Neural cell (in vitro differentiated cells): Measurements from ENCODE around the gene SDK1.

Experiments
- EP300 ChIP-seq: fragments of 450-650 bp; conservative IDR thresholded peaks from 2 replicates; pipeline ENCODE4 v1.6.1; 2014; ENCODE audit warnings: antibody characterized with exemption, mild to moderate bottlenecking, moderate library complexity; ENCODE audit not compliant: poor library complexity, severe bottlenecking
- TAF1 ChIP-seq: IDR thresholded peaks from 2 replicates; pipeline ENCODE4 v1.6.1; 2012; ENCODE audit warnings: low read depth
- TF ChIP-seq, protein P1 (sequence below): fragments of 450-650 bp; IDR thresholded peaks from 2 replicates; pipeline ENCODE4 v1.5.1; 2014; ENCODE audit warnings: antibody characterized with exemption, mild to moderate bottlenecking, moderate library complexity; ENCODE audit not compliant: poor library complexity, severe bottlenecking

DNA sequence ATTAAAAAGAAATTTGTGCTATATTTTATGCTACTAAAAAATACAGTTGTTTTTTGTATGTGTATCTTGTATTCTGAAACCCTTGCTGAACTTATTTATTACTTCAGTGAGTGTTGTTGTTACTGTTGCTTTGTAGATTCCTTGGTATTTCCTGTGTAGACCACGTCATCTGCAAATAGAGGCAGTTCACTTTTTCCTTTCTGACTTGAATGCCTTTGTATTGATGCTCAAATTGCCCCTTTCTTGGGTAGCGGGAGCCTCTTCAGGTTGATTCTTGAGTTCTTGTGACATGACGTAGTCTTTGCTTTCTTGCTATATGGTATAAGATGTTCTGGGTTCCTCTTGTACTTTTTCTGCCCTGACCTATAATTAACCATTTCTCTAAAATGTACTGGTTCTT is 504.1 kb downstream of the SDK1 start:
- TF ChIP-seq, protein P1, sequence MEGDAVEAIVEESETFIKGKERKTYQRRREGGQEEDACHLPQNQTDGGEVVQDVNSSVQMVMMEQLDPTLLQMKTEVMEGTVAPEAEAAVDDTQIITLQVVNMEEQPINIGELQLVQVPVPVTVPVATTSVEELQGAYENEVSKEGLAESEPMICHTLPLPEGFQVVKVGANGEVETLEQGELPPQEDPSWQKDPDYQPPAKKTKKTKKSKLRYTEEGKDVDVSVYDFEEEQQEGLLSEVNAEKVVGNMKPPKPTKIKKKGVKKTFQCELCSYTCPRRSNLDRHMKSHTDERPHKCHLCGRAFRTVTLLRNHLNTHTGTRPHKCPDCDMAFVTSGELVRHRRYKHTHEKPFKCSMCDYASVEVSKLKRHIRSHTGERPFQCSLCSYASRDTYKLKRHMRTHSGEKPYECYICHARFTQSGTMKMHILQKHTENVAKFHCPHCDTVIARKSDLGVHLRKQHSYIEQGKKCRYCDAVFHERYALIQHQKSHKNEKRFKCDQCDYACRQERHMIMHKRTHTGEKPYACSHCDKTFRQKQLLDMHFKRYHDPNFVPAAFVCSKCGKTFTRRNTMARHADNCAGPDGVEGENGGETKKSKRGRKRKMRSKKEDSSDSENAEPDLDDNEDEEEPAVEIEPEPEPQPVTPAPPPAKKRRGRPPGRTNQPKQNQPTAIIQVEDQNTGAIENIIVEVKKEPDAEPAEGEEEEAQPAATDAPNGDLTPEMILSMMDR, result no peak
- TF ChIP-seq EP300, result no peak
- TF ChIP-seq TAF1, result no peak
